Measurements from ENCODE around the gene NTRK2.

The NTRK2 gene

GRCh38 chr9:84949971-84950370 lies 280.4 kb downstream of the NTRK2 start:
- DNase-seq: no peak

- DNase-seq: no peak
Observed at GRCh38 chr9:84950879-84951811, 281.6 kb downstream of the NTRK2 start.

- no peak for DNase-seq
Observed at GRCh38 chr9:84953252-84953773, 283.8 kb downstream of the NTRK2 start.

- peak; percentile 43 for DNase-seq
Observed at GRCh38 chr9:84953797-84954705, 284.5 kb downstream of the NTRK2 start.

GRCh38 chr9:84955155-84955554 lies 285.6 kb downstream of the NTRK2 start:
- no peak for DNase-seq

GRCh38 chr9:84955971-84956370 lies 286.4 kb downstream of the NTRK2 start:
- DNase-seq: no peak

GRCh38 chr9:84959339-84959738 lies 289.8 kb downstream of the NTRK2 start:
- no peak for DNase-seq

- no peak for DNase-seq
Observed at GRCh38 chr9:84966876-84967830, 297.6 kb downstream of the NTRK2 start.

- no peak for DNase-seq
Observed at GRCh38 chr9:84969084-84969483, 299.6 kb downstream of the NTRK2 start.

- no peak for DNase-seq
Observed at GRCh38 chr9:84969736-84970135, 300.2 kb downstream of the NTRK2 start.

- no peak for DNase-seq
Observed at GRCh38 chr9:84970432-84970831, 300.9 kb downstream of the NTRK2 start.

GRCh38 chr9:84971571-84971970 lies 302.0 kb downstream of the NTRK2 start:
- DNase-seq: no peak

- DNase-seq: no peak
Observed at GRCh38 chr9:84974258-84974657, 304.7 kb downstream of the NTRK2 start.

GRCh38 chr9:84974855-84975254 lies 305.3 kb downstream of the NTRK2 start:
- no peak for DNase-seq

GRCh38 chr9:84975926-84976325 lies 306.4 kb downstream of the NTRK2 start:
- no peak for DNase-seq

GRCh38 chr9:84978661-84979060 lies 309.1 kb downstream of the NTRK2 start:
- no peak for DNase-seq

GRCh38 chr9:84983749-84984148 lies 314.2 kb downstream of the NTRK2 start:
- no peak for DNase-seq

- no peak for DNase-seq
Observed at GRCh38 chr9:84988621-84989020, 319.1 kb downstream of the NTRK2 start.

- no peak for DNase-seq
Observed at GRCh38 chr9:84990416-84990815, 320.9 kb downstream of the NTRK2 start.

- no peak for DNase-seq
Observed at GRCh38 chr9:84990850-84991513, 321.5 kb downstream of the NTRK2 start.

GRCh38 chr9:84991514-84991870 lies 322.0 kb downstream of the NTRK2 start:
- no peak for DNase-seq

GRCh38 chr9:84992381-84992780 lies 322.9 kb downstream of the NTRK2 start:
- no peak for DNase-seq
